Brain microvascular endothelial cell (primary cell): ENCODE measurements around the gene MT1E.

Experiments used
- DNase-seq: peaks from one replicate; pipeline ENCODE4 v3.0.0-alpha.2; 2020
- H3K27ac ChIP-seq: fragments of 250-450 bp; sonication (Bioruptor Pico); 2 replicates; pipeline ENCODE4 v1.5.1; 2020; ENCODE audit warnings: mild to moderate bottlenecking, moderate library complexity
- H3K27me3 ChIP-seq: fragments of 250-450 bp; sonication (Bioruptor Pico); replicated peaks from 2 replicates; pipeline ENCODE4 v1.5.1; 2020; ENCODE audit warnings: mild to moderate bottlenecking
- H3K36me3 ChIP-seq: fragments of 250-450 bp; sonication (Bioruptor Pico); replicated peaks from 2 replicates; pipeline ENCODE4 v1.5.1; 2020; ENCODE audit warnings: mild to moderate bottlenecking
- H3K4me3 ChIP-seq: 2 replicates; pipeline ENCODE4 v1.5.1; 2011; ENCODE audit warnings: low read depth, mild to moderate bottlenecking, control low read depth, low read length, moderate library complexity
- CTCF ChIP-seq: IDR thresholded peaks from 2 replicates; pipeline ENCODE4 v1.5.1; 2011; ENCODE audit warnings: low read depth, mild to moderate bottlenecking, moderate library complexity, low read length, control low read depth, inconsistent platforms; ENCODE audit errors: missing control alignments
- in situ Hi-C: cut with HindIII; loops from 2 replicates; pipeline ENCODE4 v1.10.0; 2017; ENCODE audit warnings: low sequenced_read_pairs, low pct_ligation_motif_present

MT1E gene

GRCh38 chr16:56640076-56640475, 14.5 kb downstream of the MT1E start:
- no peak for TF ChIP-seq CTCF
- in situ Hi-C loops = no loop called here
- no peak overlapping the region for H3K27ac ChIP-seq
- H3K4me3 ChIP-seq = no peak overlapping the region
- H3K36me3 ChIP-seq = no peaks in the 10 kb centered on the region
- peaks cover 25% of the 10 kb centered on the region for H3K27me3 ChIP-seq
- DNase-seq = no peak

- no peak overlapping the region for H3K4me3 ChIP-seq
- in situ Hi-C loops = no loop called here
- TF ChIP-seq CTCF = no peak
- H3K27ac ChIP-seq = no peak overlapping the region
- H3K36me3 ChIP-seq = no peaks in the 10 kb centered on the region
- peaks cover 14% of the 10 kb centered on the region for H3K27me3 ChIP-seq
- no peak for DNase-seq
Measured at GRCh38 chr16:56641166-56641565, 15.6 kb downstream of the MT1E start.

- TF ChIP-seq CTCF = peak; percentile 42
- no peak for DNase-seq
- in situ Hi-C loops = no loop called here
- H3K27me3 ChIP-seq = peaks cover 18% of the 10 kb centered on the region
- no peaks in the 10 kb centered on the region for H3K36me3 ChIP-seq
- H3K27ac ChIP-seq = no peak overlapping the region
- H3K4me3 ChIP-seq = peak overlapping the region; percentile 35
Measured at GRCh38 chr16:56643080-56643778, 17.6 kb downstream of the MT1E start.

- in situ Hi-C loops = no loop called here
Measured at GRCh38 chr16:56643833-56644232, 18.3 kb downstream of the MT1E start.

GRCh38 chr16:56645311-56645710, 19.7 kb downstream of the MT1E start:
- Histone ChIP-seq H3K36me3 (no peaks in the 10 kb centered on the region), H3K27me3 (peaks cover 21% of the 10 kb centered on the region), H3K4me3 (no peak overlapping the region), H3K27ac (no peak overlapping the region)
- no peak for TF ChIP-seq CTCF
- in situ Hi-C loops = no loop called here
- DNase-seq = no peak

More at GRCh38 chr16:56643833-56644232, 18.3 kb downstream of the MT1E start:
- no peak for TF ChIP-seq CTCF
- Histone ChIP-seq H3K36me3 (no peaks in the 10 kb centered on the region), H3K4me3 (no peak overlapping the region), H3K27ac (no peak overlapping the region), H3K27me3 (peaks cover 21% of the 10 kb centered on the region)
- DNase-seq = no peak

GRCh38 chr16:56645838-56646237, 20.3 kb downstream of the MT1E start:
- H3K4me3 ChIP-seq = no peak overlapping the region
- in situ Hi-C loops = no loop called here
- H3K36me3 ChIP-seq = no peaks in the 10 kb centered on the region
- no peak for DNase-seq
- no peak overlapping the region for H3K27ac ChIP-seq
- TF ChIP-seq CTCF = no peak
- H3K27me3 ChIP-seq = peaks cover 21% of the 10 kb centered on the region
